HepG2 (cell line): ENCODE measurements around the gene MED22. TPM values are rescaled to one million over a fixed set of nuclear protein-coding genes. Genes with fewer than 3 reads are reported as not detected.

ENCODE experiments used
- AKAP8 ChIP-seq: sonication (generic); formaldehyde crosslinking; IDR thresholded peaks from 2 replicates; pipeline ENCODE4 v1.5.1; 2020; ENCODE audit warnings: mild to moderate bottlenecking, missing genetic modification reagents
- FOXO1 ChIP-seq: sonication (generic); formaldehyde crosslinking; IDR thresholded peaks from 2 replicates; pipeline ENCODE4 v1.4.0; 2020; ENCODE audit warnings: missing genetic modification reagents
- JDP2 ChIP-seq: sonication (generic); formaldehyde crosslinking; IDR thresholded peaks from 2 replicates; pipeline ENCODE4 v1.8.1; 2022; ENCODE audit warnings: missing genetic modification reagents, borderline replicate concordance
- KAT8 ChIP-seq: IDR thresholded peaks from 2 replicates; pipeline ENCODE4 v1.6.1; 2016; ENCODE audit warnings: missing genetic modification reagents, missing compliant biosample characterization
- NCOR1 ChIP-seq: fragments of 200-600 bp; sonication (generic); IDR thresholded peaks from 2 replicates; pipeline ENCODE4 v1.7.0; 2017; ENCODE audit warnings: antibody characterized with exemption, low read length, borderline replicate concordance
- NFRKB ChIP-seq: fragments of 450-650 bp; IDR thresholded peaks from 2 replicates; pipeline ENCODE4 v1.6.1; 2017
- PAXIP1 ChIP-seq: sonication (generic); formaldehyde crosslinking; conservative IDR thresholded peaks from 2 replicates; pipeline ENCODE4 v1.4.0; 2020; ENCODE audit warnings: mild to moderate bottlenecking, missing genetic modification reagents, moderate library complexity
- PCBP2 ChIP-seq: fragments of 200-400 bp; formaldehyde crosslinking; optimal IDR thresholded peaks from 2 replicates; pipeline ENCODE3; 2018; ENCODE audit warnings: low read length, low read depth; ENCODE audit not compliant: poor library complexity, severe bottlenecking
- POLR2G ChIP-seq: fragments of 200-400 bp; formaldehyde crosslinking; IDR thresholded peaks from 2 replicates; pipeline ENCODE4 v1.6.1; 2018; ENCODE audit warnings: mild to moderate bottlenecking, low read depth, low read length, moderate library complexity
- SCMH1 ChIP-seq: sonication (generic); formaldehyde crosslinking; IDR thresholded peaks from 2 replicates; pipeline ENCODE4 v1.9.0; 2021; ENCODE audit warnings: missing genetic modification reagents, mild to moderate bottlenecking, borderline replicate concordance
- ZNF234 ChIP-seq: sonication (generic); formaldehyde crosslinking; conservative IDR thresholded peaks from 2 replicates; pipeline ENCODE4 v1.5.1; 2020; ENCODE audit warnings: mild to moderate bottlenecking, missing genetic modification reagents
- ZNF367 ChIP-seq: sonication (generic); formaldehyde crosslinking; IDR thresholded peaks from 2 replicates; pipeline ENCODE4 v1.4.0; 2020; ENCODE audit warnings: missing genetic modification reagents, borderline replicate concordance
- ZNF563 ChIP-seq: sonication (generic); formaldehyde crosslinking; IDR thresholded peaks from 2 replicates; pipeline ENCODE4 v1.8.0; 2022; ENCODE audit warnings: mild to moderate bottlenecking, moderate library complexity, missing genetic modification reagents
- ZNF567 ChIP-seq: sonication (generic); formaldehyde crosslinking; IDR thresholded peaks from 2 replicates; pipeline ENCODE4 v1.8.1; 2023; ENCODE audit warnings: mild to moderate bottlenecking, missing genetic modification reagents, borderline replicate concordance
- ZNF747 ChIP-seq: sonication (generic); formaldehyde crosslinking; IDR thresholded peaks from 2 replicates; pipeline ENCODE4 v1.8.1; 2023; ENCODE audit warnings: missing genetic modification reagents, mild to moderate bottlenecking, borderline replicate concordance
- polyA plus RNA-seq, 8 experiments: library from polyadenylated mRNA; depleted of rRNA in 3 of 8; stranded (reverse) in 7 of 8; unstranded in 1 of 8; fragments of >200 nt; fragmentation: Illumina TruSeq in 4 of 8; extraction: Trizol in 4 of 8; gene quantifications; 2 replicates each; pipeline versions ENCODE4 v1.2.1 to v1.2.3, GENCODE V29; 2011 to 2016; ENCODE audit warnings: low read depth in 4 of 8, missing spikeins in 1 of 8, mixed read lengths in 1 of 8; ENCODE audit not compliant: insufficient read depth in 1 of 8
- total RNA-seq, 5 experiments: library from RNA; depleted of rRNA; stranded (reverse); fragments of >200 nt; fragmentation: Illumina TruSeq; extraction: Trizol; gene quantifications; 2 replicates each; pipeline ENCODE4 v1.2.3, GENCODE V29; 2016; ENCODE audit warnings: low read depth in 1 of 5
- TF ChIP-seq, protein P1 (sequence below): sonication (generic); formaldehyde crosslinking; IDR thresholded peaks from 2 replicates; pipeline ENCODE4 v1.4.0; 2020; ENCODE audit warnings: mild to moderate bottlenecking, missing genetic modification reagents
- TF ChIP-seq, protein P2 (sequence below): sonication (generic); formaldehyde crosslinking; IDR thresholded peaks from 2 replicates; pipeline ENCODE4 v1.8.1; 2022; ENCODE audit warnings: low read depth, mild to moderate bottlenecking, missing genetic modification reagents
- TF ChIP-seq, protein P3 (sequence below): sonication (generic); IDR thresholded peaks from 2 replicates; pipeline ENCODE4 v1.6.1; 2016; ENCODE audit warnings: low read depth, borderline replicate concordance

MED22 gene
- total and polyA plus RNA-seq, 2 of the 13 experiments (the other 11 are each of a cell fraction or from before 2014, with no cell fraction given), result 15.8 to 22.1 TPM

DNA sequence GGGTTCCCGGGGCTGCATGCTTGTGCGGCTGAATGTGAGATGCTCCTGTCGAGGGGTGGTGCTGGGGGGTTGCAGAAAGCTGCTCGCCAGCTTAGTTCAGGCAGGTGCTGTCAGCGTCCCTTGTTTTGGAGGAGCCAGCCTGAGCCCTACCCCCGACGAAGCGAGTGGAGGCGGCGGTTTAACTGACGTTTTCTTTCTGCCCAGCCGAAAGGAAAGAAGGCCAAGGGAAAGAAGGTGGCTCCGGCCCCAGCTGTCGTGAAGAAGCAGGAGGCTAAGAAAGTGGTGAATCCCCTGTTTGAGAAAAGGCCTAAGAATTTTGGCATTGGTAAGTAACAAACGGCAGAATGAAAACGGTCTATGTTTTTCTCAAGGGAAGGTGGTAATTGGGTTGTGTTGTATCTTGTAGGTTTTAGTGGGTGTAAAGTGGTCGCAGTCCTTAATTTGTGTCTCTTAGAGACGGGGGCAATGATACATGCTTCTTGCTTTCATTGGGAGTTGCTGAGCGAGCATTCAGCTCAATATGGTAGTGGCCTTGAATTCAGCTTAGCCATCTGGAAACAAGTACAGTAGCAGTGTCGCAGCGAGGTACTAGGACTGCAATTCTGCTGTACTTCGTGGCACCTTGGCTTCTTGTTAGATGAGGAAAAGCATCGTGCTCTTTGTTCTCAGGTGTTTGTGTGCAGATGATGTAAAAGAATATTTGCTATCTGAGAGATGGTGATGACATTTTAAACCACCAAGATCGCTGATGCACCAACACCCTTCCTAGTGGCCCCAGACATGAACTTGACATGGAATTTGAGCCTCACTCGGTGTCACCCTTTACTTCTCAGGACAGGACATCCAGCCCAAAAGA, 1.0 kb upstream of the MED22 start (continued):
- TF ChIP-seq, protein P1, sequence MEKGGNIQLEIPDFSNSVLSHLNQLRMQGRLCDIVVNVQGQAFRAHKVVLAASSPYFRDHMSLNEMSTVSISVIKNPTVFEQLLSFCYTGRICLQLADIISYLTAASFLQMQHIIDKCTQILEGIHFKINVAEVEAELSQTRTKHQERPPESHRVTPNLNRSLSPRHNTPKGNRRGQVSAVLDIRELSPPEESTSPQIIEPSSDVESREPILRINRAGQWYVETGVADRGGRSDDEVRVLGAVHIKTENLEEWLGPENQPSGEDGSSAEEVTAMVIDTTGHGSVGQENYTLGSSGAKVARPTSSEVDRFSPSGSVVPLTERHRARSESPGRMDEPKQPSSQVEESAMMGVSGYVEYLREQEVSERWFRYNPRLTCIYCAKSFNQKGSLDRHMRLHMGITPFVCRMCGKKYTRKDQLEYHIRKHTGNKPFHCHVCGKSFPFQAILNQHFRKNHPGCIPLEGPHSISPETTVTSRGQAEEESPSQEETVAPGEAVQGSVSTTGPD, result no peak
- TF ChIP-seq POLR2G (0 out of 2 replicates have a peak, but pooled peaks have one; percentile 41), ZNF234 (no peak), ZNF747 (no peak), SCMH1 (no peak), KAT8 (CRISPR knock-in tag) (no peak), ZNF367 (CRISPR knock-in tag) (no peak), NCOR1 (0 out of 2 replicates have a peak, but pooled peaks have one; percentile 1), PAXIP1 (CRISPR knock-in tag) (no peak), ZNF567 (no peak), NFRKB (no peak), FOXO1 (CRISPR knock-in tag) (no peak), PCBP2 (no peak), AKAP8 (CRISPR knock-in tag) (0 out of 2 replicates have a peak, but pooled peaks have one; percentile 4), ZNF563 (0 out of 2 replicates have a peak, but pooled peaks have one; percentile 19), JDP2 (CRISPR knock-in tag) (no peak)
- TF ChIP-seq, protein P2, sequence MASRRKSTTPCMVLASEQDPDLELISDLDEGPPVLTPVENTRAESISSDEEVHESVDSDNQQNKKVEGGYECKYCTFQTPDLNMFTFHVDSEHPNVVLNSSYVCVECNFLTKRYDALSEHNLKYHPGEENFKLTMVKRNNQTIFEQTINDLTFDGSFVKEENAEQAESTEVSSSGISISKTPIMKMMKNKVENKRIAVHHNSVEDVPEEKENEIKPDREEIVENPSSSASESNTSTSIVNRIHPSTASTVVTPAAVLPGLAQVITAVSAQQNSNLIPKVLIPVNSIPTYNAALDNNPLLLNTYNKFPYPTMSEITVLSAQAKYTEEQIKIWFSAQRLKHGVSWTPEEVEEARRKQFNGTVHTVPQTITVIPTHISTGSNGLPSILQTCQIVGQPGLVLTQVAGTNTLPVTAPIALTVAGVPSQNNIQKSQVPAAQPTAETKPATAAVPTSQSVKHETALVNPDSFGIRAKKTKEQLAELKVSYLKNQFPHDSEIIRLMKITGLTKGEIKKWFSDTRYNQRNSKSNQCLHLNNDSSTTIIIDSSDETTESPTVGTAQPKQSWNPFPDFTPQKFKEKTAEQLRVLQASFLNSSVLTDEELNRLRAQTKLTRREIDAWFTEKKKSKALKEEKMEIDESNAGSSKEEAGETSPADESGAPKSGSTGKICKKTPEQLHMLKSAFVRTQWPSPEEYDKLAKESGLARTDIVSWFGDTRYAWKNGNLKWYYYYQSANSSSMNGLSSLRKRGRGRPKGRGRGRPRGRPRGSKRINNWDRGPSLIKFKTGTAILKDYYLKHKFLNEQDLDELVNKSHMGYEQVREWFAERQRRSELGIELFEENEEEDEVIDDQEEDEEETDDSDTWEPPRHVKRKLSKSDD, result no peak
- TF ChIP-seq, protein P3, sequence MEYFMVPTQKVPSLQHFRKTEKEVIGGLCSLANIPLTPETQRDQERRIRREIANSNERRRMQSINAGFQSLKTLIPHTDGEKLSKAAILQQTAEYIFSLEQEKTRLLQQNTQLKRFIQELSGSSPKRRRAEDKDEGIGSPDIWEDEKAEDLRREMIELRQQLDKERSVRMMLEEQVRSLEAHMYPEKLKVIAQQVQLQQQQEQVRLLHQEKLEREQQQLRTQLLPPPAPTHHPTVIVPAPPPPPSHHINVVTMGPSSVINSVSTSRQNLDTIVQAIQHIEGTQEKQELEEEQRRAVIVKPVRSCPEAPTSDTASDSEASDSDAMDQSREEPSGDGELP, result no peak
- TF ChIP-seq, all 625 proteins: peak for 17
